CD14-positive monocyte (primary cell): ENCODE measurements around the gene PKHD1. TPM values are rescaled to one million over a fixed set of nuclear protein-coding genes. Genes with fewer than 3 reads are reported as not detected.

Experiments used
- DNase-seq, 3 donors: peaks; one replicate each; pipeline ENCODE4 v3.0.0-alpha.2; 2011 to 2022
- H2AFZ ChIP-seq: 2 replicates; pipeline ENCODE4 v1.6.0; 2012; ENCODE audit warnings: mild to moderate bottlenecking, low read depth, low read length, inconsistent platforms; ENCODE audit not compliant: insufficient read depth, poor library complexity, severe bottlenecking
- H3K27ac ChIP-seq, 2 donors: 1 replicate in 1 of 2; 2 replicates in 1 of 2; pipeline ENCODE4 v1.5.1; 2012 to 2013; ENCODE audit warnings: low read length in 2 of 2, control low read depth in 1 of 2, inconsistent platforms in 1 of 2, low read depth in 1 of 2, mild to moderate bottlenecking in 1 of 2
- H3K27me3 ChIP-seq, 2 donors: one replicate each; pipeline versions ENCODE4 v1.6.0 to v1.6.1; 2011 to 2013; ENCODE audit warnings: low read length in 2 of 2; ENCODE audit not compliant: control insufficient read depth in 2 of 2, insufficient read depth in 2 of 2
- H3K36me3 ChIP-seq, 2 donors: replicated peaks in 1 of 2; 1 replicate in 1 of 2; 2 replicates in 1 of 2; pipeline versions ENCODE4 v1.5.1 to v1.6.1; 2012 to 2013; ENCODE audit warnings: low read length in 2 of 2, control low read depth in 1 of 2, inconsistent platforms in 1 of 2, mild to moderate bottlenecking in 1 of 2; ENCODE audit not compliant: insufficient read depth in 2 of 2, control insufficient read depth in 1 of 2
- H3K4me1 ChIP-seq, 2 donors: 1 replicate in 1 of 2; 2 replicates in 1 of 2; pipeline versions ENCODE4 v1.5.1 to v1.6.1; 2012 to 2013; ENCODE audit warnings: low read length in 2 of 2, control low read depth in 1 of 2, inconsistent platforms in 1 of 2, mild to moderate bottlenecking in 1 of 2, moderate library complexity in 1 of 2; ENCODE audit not compliant: insufficient read depth in 2 of 2, control insufficient read depth in 1 of 2
- H3K4me2 ChIP-seq: replicated peaks from 2 replicates; pipeline ENCODE3; 2012; ENCODE audit warnings: low read length, moderate library complexity, mild to moderate bottlenecking; ENCODE audit not compliant: poor library complexity, severe bottlenecking; ENCODE audit errors: extremely low read depth
- H3K4me3 ChIP-seq, 3 experiments: fragments of 200-600 bp in 1 of 3; sonication (generic) in 1 of 3; replicated peaks in 1 of 3; 1 replicate in 2 of 3; 2 replicates in 1 of 3; pipeline ENCODE4 v1.5.1; 2011 to 2013; ENCODE audit warnings: low read length in 3 of 3, mild to moderate bottlenecking in 3 of 3, control low read depth in 2 of 3, low read depth in 2 of 3, inconsistent platforms in 1 of 3, moderate library complexity in 1 of 3
- H3K79me2 ChIP-seq: 2 replicates; pipeline ENCODE4 v1.6.0; 2012; ENCODE audit warnings: mild to moderate bottlenecking, control low read depth, inconsistent platforms, low read length, moderate library complexity; ENCODE audit not compliant: insufficient read depth
- H3K9ac ChIP-seq: 2 replicates; pipeline ENCODE4 v1.6.0; 2017; ENCODE audit warnings: low read length, mild to moderate bottlenecking; ENCODE audit not compliant: insufficient read depth, poor library complexity, severe bottlenecking
- H3K9me3 ChIP-seq, 2 donors: replicated peaks in 1 of 2; 1 replicate in 1 of 2; 2 replicates in 1 of 2; pipeline versions ENCODE4 v1.5.1 to v1.6.1; 2012 to 2013; ENCODE audit warnings: low read length in 2 of 2, control low read depth in 1 of 2; ENCODE audit not compliant: control insufficient read depth in 1 of 2, insufficient read depth in 1 of 2
- H4K20me1 ChIP-seq: 2 replicates; pipeline ENCODE4 v1.6.0; 2012; ENCODE audit warnings: mild to moderate bottlenecking, low read length, control low read depth, moderate library complexity; ENCODE audit not compliant: insufficient read depth
- H3K27ac Mint-ChIP-seq, 7 donors: one replicate each; pipeline ENCODE4 v1.8.0; 2020; ENCODE audit warnings: mild to moderate bottlenecking in 7 of 7, mixed read lengths in 7 of 7, moderate library complexity in 6 of 7, inconsistent platforms in 2 of 7
- H3K27me3 Mint-ChIP-seq, 3 donors: one replicate each; pipeline ENCODE4 v1.8.0; 2021 to 2022; ENCODE audit warnings: low read depth in 3 of 3, mild to moderate bottlenecking in 3 of 3, mixed read lengths in 3 of 3, moderate library complexity in 3 of 3, inconsistent platforms in 1 of 3
- H3K36me3 Mint-ChIP-seq, 2 donors: one replicate each; pipeline ENCODE4 v1.8.0; 2020; ENCODE audit warnings: mixed read lengths in 2 of 2, inconsistent platforms in 1 of 2, mild to moderate bottlenecking in 1 of 2
- H3K4me1 Mint-ChIP-seq: one replicate; pipeline ENCODE4 v1.8.0; 2020; ENCODE audit warnings: mild to moderate bottlenecking, mixed read lengths
- H3K4me3 Mint-ChIP-seq, 2 donors: one replicate each; pipeline ENCODE4 v1.8.0; 2020; ENCODE audit warnings: mild to moderate bottlenecking in 2 of 2, mixed read lengths in 2 of 2, moderate library complexity in 1 of 2
- H3K9me3 Mint-ChIP-seq, 7 donors: one replicate each; pipeline ENCODE4 v1.8.0; 2020 to 2022; ENCODE audit warnings: mixed read lengths in 7 of 7, mild to moderate bottlenecking in 6 of 7, moderate library complexity in 6 of 7, inconsistent platforms in 2 of 7
- WGBS: methylation state at CpG from one replicate; pipeline ENCODE4 v1.1.5; 2013; ENCODE audit warnings: missing lambda C conversion rate; ENCODE audit not compliant: insufficient coverage; 5-methylcytosine and 5-hydroxymethylcytosine counted together
- intact Hi-C, 2 donors: fragments of 100-400 bp; cut with micrococcal nuclease; formaldehyde crosslinking; loops; one replicate each; pipeline versions ENCODE4 v1.15.0 to v1.15.1; 2023
- polyA plus RNA-seq, 3 donors: library from polyadenylated mRNA; depleted of rRNA in 1 of 3; unstranded in 2 of 3; stranded (reverse) in 1 of 3; fragments of 300-500 nt in 2 of 3; fragments of >200 nt in 1 of 3; fragmentation: Illumina TruSeq in 2 of 3; gene quantifications; 1 replicate in 2 of 3; 2 replicates in 1 of 3; pipeline ENCODE4 v1.2.3, GENCODE V29; 2012 to 2021
- TF ChIP-seq, protein P1 (sequence below): fragments of 200-600 bp; IDR thresholded peaks from one replicate; pipeline ENCODE4 v1.8.0; 2022; ENCODE audit warnings: antibody characterized with exemption, mild to moderate bottlenecking

The PKHD1 gene
- polyA plus RNA-seq, 3 donors = not detected

GRCh38 chr6:52010806-52011205 is 76.6 kb downstream of the PKHD1 start:
- Histone ChIP-seq H3K79me2 (no peaks in the 10 kb centered on the region), H3K4me1 (no peaks in the 10 kb centered on the region), H3K9ac (no peak overlapping the region), H3K27me3 (no peaks in the 10 kb centered on the region), H3K4me3 (no peak overlapping the region), H3K36me3 (no peaks in the 10 kb centered on the region), H4K20me1 (no peaks in the 10 kb centered on the region), H3K9me3 (no peaks in the 10 kb centered on the region), H3K4me2 (no peak overlapping the region), H3K27ac (no peak overlapping the region), H2AFZ (no peak overlapping the region)
- WGBS = no CpG with 5 or more reads among the region's 1 CpG
- TF ChIP-seq, protein P1, sequence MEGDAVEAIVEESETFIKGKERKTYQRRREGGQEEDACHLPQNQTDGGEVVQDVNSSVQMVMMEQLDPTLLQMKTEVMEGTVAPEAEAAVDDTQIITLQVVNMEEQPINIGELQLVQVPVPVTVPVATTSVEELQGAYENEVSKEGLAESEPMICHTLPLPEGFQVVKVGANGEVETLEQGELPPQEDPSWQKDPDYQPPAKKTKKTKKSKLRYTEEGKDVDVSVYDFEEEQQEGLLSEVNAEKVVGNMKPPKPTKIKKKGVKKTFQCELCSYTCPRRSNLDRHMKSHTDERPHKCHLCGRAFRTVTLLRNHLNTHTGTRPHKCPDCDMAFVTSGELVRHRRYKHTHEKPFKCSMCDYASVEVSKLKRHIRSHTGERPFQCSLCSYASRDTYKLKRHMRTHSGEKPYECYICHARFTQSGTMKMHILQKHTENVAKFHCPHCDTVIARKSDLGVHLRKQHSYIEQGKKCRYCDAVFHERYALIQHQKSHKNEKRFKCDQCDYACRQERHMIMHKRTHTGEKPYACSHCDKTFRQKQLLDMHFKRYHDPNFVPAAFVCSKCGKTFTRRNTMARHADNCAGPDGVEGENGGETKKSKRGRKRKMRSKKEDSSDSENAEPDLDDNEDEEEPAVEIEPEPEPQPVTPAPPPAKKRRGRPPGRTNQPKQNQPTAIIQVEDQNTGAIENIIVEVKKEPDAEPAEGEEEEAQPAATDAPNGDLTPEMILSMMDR = no peak
- intact Hi-C loops = loop anchor here in 1 of 2 donors (10.0 kb wide), 1 partner anchor 156 kb away; no protein-coding TSS in a partner anchor
- Mint-ChIP-seq H3K27me3 (peaks cover 2 to 5% (median 2%) of the 10 kb centered on the region in 3 donors), H3K4me1 (no peaks in the 10 kb centered on the region), H3K27ac (no peak overlapping the region), H3K36me3 (no peaks in the 10 kb centered on the region), H3K4me3 (no peak overlapping the region), H3K9me3 (peaks cover 0 to 3% (median 0%) of the 10 kb centered on the region in 7 donors)
- DNase-seq = no peak

DNA sequence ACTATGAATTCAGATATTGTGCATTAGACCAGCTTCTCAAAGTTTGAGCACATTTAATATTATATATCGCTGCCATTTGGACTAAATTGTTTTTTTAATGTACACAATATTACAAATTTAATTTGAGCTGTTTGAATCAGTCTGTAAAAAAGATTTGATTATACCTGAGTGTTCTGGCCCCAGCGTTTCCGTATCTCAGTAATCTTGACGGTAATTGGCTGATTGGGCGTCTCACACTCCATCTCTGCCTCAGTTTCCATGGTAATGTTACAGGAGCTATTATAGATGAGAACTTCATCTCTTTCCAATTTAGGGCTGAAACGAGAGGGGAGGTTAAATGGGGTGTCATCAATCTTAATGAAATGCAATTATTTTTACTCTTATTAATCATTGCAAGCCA is 77.3 kb downstream of the PKHD1 start:
- Mint-ChIP-seq H3K27me3 (peaks cover 2 to 8% (median 2%) of the 10 kb centered on the region in 3 donors), H3K27ac (no peak overlapping the region), H3K4me3 (no peak overlapping the region), H3K9me3 (peaks cover 0 to 3% (median 0%) of the 10 kb centered on the region in 7 donors), H3K36me3 (no peaks in the 10 kb centered on the region), H3K4me1 (no peaks in the 10 kb centered on the region)
- H3K4me3 ChIP-seq = no peak overlapping the region
- H3K4me2 ChIP-seq = no peak overlapping the region
- H3K79me2 ChIP-seq = no peaks in the 10 kb centered on the region
- H4K20me1 ChIP-seq = no peaks in the 10 kb centered on the region
- no peak overlapping the region for H3K27ac ChIP-seq
- H3K27me3 ChIP-seq = no peaks in the 10 kb centered on the region
- TF ChIP-seq, protein P1 = no peak
- no peak overlapping the region for H2AFZ ChIP-seq
- H3K4me1 ChIP-seq = no peaks in the 10 kb centered on the region
- no peaks in the 10 kb centered on the region for H3K36me3 ChIP-seq
- WGBS = no CpG with 5 or more reads among the region's 6 CpGs
- no peak for DNase-seq
- no peaks in the 10 kb centered on the region for H3K9me3 ChIP-seq
- intact Hi-C loops = loop anchor here in 1 of 2 donors (10.0 kb wide), 1 partner anchor 155 kb away; no protein-coding TSS in a partner anchor
- no peak overlapping the region for H3K9ac ChIP-seq
